HepG2 (cell line): Measurements from ENCODE around the gene VDAC1. TPM values are rescaled to one million over a fixed set of nuclear protein-coding genes. Genes with fewer than 3 reads are reported as not detected.

ENCODE experiments used
- ESRRA ChIP-seq: sonication (generic); formaldehyde crosslinking; IDR thresholded peaks from 2 replicates; pipeline ENCODE4 v1.5.1; 2020; ENCODE audit warnings: mild to moderate bottlenecking, low read depth, missing genetic modification reagents
- GLI4 ChIP-seq: sonication (generic); formaldehyde crosslinking; IDR thresholded peaks from 2 replicates; pipeline ENCODE4 v1.5.1; 2020; ENCODE audit warnings: missing genetic modification reagents, mild to moderate bottlenecking, moderate library complexity, borderline replicate concordance
- HIVEP1 ChIP-seq: sonication (generic); formaldehyde crosslinking; IDR thresholded peaks from 2 replicates; pipeline ENCODE4 v1.4.0; 2020; ENCODE audit warnings: mild to moderate bottlenecking, missing genetic modification reagents
- IRX3 ChIP-seq: sonication (generic); formaldehyde crosslinking; IDR thresholded peaks from 2 replicates; pipeline ENCODE4 v1.8.1; 2023; ENCODE audit warnings: mild to moderate bottlenecking, low read depth, missing genetic modification reagents, borderline replicate concordance
- KDM5B ChIP-seq: sonication (generic); formaldehyde crosslinking; IDR thresholded peaks from 2 replicates; pipeline ENCODE4 v1.4.0; 2020; ENCODE audit warnings: missing genetic modification reagents, mild to moderate bottlenecking, borderline replicate concordance
- MIER3 ChIP-seq: IDR thresholded peaks from 2 replicates; pipeline ENCODE4 v1.6.1; 2016; ENCODE audit warnings: missing compliant biosample characterization, borderline replicate concordance
- YEATS4 ChIP-seq: sonication (generic); formaldehyde crosslinking; IDR thresholded peaks from 2 replicates; pipeline ENCODE4 v1.4.0; 2020; ENCODE audit warnings: missing genetic modification reagents, borderline replicate concordance
- ZFP82 ChIP-seq: sonication (generic); formaldehyde crosslinking; IDR thresholded peaks from 2 replicates; pipeline ENCODE4 v1.5.1; 2020; ENCODE audit warnings: mild to moderate bottlenecking, missing genetic modification reagents, borderline replicate concordance
- ZNF225 ChIP-seq: sonication (generic); formaldehyde crosslinking; IDR thresholded peaks from 2 replicates; pipeline ENCODE4 v1.4.0; 2020; ENCODE audit warnings: mild to moderate bottlenecking, missing genetic modification reagents
- ZNF331 ChIP-seq: sonication (generic); formaldehyde crosslinking; IDR thresholded peaks from 2 replicates; pipeline ENCODE4 v1.4.0; 2020; ENCODE audit warnings: missing genetic modification reagents
- ZNF567 ChIP-seq: sonication (generic); formaldehyde crosslinking; IDR thresholded peaks from 2 replicates; pipeline ENCODE4 v1.8.1; 2023; ENCODE audit warnings: mild to moderate bottlenecking, missing genetic modification reagents, borderline replicate concordance
- ZNF761 ChIP-seq: sonication (generic); formaldehyde crosslinking; conservative IDR thresholded peaks from 2 replicates; pipeline ENCODE4 v1.4.0; 2020; ENCODE audit warnings: mild to moderate bottlenecking, missing genetic modification reagents
- ZNF772 ChIP-seq: sonication (generic); formaldehyde crosslinking; IDR thresholded peaks from 2 replicates; pipeline ENCODE4 v1.5.0; 2020; ENCODE audit warnings: mild to moderate bottlenecking, missing genetic modification reagents
- ZSCAN29 ChIP-seq: sonication (generic); formaldehyde crosslinking; conservative IDR thresholded peaks from 2 replicates; pipeline ENCODE4 v1.4.0; 2020; ENCODE audit warnings: mild to moderate bottlenecking, missing genetic modification reagents
- polyA plus RNA-seq, 8 experiments: library from polyadenylated mRNA; depleted of rRNA in 3 of 8; stranded (reverse) in 7 of 8; unstranded in 1 of 8; fragments of >200 nt; fragmentation: Illumina TruSeq in 4 of 8; extraction: Trizol in 4 of 8; gene quantifications; 2 replicates each; pipeline versions ENCODE4 v1.2.1 to v1.2.3, GENCODE V29; 2011 to 2016; ENCODE audit warnings: low read depth in 4 of 8, missing spikeins in 1 of 8, mixed read lengths in 1 of 8; ENCODE audit not compliant: insufficient read depth in 1 of 8
- total RNA-seq, 5 experiments: library from RNA; depleted of rRNA; stranded (reverse); fragments of >200 nt; fragmentation: Illumina TruSeq; extraction: Trizol; gene quantifications; 2 replicates each; pipeline ENCODE4 v1.2.3, GENCODE V29; 2016; ENCODE audit warnings: low read depth in 1 of 5
- TF ChIP-seq, protein P1 (sequence below): sonication (generic); formaldehyde crosslinking; IDR thresholded peaks from 2 replicates; pipeline ENCODE4 v1.4.0; 2020; ENCODE audit warnings: missing genetic modification reagents
- TF ChIP-seq, protein P2 (sequence below): sonication (generic); formaldehyde crosslinking; IDR thresholded peaks from 2 replicates; pipeline ENCODE4 v1.4.0; 2020; ENCODE audit warnings: missing genetic modification reagents; ENCODE audit errors: not compliant biosample characterization
- TF ChIP-seq, protein P3 (sequence below): sonication (generic); formaldehyde crosslinking; IDR thresholded peaks from 2 replicates; pipeline ENCODE4 v1.4.0; 2020; ENCODE audit warnings: missing genetic modification reagents
- TF ChIP-seq, protein P4 (sequence below): sonication (generic); formaldehyde crosslinking; IDR thresholded peaks from 2 replicates; pipeline ENCODE4 v1.5.1; 2020; ENCODE audit warnings: mild to moderate bottlenecking, moderate library complexity, missing genetic modification reagents
- TF ChIP-seq, protein P5 (sequence below): sonication (generic); formaldehyde crosslinking; IDR thresholded peaks from 2 replicates; pipeline ENCODE4 v1.5.0; 2020; ENCODE audit warnings: mild to moderate bottlenecking, missing genetic modification reagents, borderline replicate concordance

The VDAC1 gene
- total and polyA plus RNA-seq, 2 of the 13 experiments (the other 11 are each of a cell fraction or from before 2014, with no cell fraction given), result 112 to 380 TPM

DNA sequence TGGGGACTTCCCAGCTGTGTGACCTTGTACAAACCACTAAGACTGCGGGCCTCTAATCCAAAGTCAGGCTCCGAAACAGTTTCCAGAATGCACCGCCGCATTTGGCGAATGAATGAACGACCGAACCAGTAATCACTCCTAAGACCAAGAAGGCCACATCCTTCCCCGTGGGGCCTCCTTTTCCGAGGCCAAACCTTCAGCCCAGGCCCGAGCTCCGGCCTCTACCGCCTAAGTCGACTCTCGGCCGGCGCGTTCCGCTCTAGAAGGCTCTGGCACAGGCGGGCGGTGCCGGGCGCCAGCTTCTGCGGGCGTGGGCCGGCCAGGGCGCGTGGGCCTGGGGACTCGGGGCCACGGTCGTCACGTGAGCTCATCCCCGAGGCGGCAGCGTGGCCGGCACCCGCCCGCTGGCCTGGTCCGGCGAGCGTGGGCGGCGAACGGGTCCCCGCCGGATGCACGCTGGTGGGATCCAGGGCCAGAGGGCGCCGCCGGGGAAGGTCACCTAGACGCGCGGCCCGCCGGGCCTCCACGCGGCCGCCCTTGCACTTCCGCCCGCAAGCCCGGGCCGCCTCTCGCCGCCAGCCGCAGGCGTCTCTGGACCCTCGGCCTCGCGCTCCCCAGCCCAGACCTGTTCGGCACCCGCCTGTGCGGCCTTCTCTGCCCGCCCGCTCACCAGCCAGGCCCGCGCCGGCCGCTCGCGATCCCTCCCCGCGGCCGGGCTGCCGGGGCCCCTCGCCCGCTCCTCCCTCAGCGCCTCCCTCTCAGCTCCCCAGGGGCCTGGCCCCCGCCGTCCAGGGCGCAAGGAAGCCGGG lies 754 bp downstream of the VDAC1 start (continued):
- TF ChIP-seq, protein P1, sequence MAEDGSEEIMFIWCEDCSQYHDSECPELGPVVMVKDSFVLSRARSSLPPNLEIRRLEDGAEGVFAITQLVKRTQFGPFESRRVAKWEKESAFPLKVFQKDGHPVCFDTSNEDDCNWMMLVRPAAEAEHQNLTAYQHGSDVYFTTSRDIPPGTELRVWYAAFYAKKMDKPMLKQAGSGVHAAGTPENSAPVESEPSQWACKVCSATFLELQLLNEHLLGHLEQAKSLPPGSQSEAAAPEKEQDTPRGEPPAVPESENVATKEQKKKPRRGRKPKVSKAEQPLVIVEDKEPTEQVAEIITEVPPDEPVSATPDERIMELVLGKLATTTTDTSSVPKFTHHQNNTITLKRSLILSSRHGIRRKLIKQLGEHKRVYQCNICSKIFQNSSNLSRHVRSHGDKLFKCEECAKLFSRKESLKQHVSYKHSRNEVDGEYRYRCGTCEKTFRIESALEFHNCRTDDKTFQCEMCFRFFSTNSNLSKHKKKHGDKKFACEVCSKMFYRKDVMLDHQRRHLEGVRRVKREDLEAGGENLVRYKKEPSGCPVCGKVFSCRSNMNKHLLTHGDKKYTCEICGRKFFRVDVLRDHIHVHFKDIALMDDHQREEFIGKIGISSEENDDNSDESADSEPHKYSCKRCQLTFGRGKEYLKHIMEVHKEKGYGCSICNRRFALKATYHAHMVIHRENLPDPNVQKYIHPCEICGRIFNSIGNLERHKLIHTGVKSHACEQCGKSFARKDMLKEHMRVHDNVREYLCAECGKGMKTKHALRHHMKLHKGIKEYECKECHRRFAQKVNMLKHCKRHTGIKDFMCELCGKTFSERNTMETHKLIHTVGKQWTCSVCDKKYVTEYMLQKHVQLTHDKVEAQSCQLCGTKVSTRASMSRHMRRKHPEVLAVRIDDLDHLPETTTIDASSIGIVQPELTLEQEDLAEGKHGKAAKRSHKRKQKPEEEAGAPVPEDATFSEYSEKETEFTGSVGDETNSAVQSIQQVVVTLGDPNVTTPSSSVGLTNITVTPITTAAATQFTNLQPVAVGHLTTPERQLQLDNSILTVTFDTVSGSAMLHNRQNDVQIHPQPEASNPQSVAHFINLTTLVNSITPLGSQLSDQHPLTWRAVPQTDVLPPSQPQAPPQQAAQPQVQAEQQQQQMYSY (CRISPR knock-in tag), result peak; percentile 16; the same call in 1 of the 2 replicates
- TF ChIP-seq, protein P2, sequence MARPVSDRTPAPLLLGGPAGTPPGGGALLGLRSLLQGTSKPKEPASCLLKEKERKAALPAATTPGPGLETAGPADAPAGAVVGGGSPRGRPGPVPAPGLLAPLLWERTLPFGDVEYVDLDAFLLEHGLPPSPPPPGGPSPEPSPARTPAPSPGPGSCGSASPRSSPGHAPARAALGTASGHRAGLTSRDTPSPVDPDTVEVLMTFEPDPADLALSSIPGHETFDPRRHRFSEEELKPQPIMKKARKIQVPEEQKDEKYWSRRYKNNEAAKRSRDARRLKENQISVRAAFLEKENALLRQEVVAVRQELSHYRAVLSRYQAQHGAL, result peak; percentile 68
- TF ChIP-seq YEATS4 (CRISPR knock-in tag) (peak; percentile 29; the same call in 1 of the 2 replicates), ZNF331 (CRISPR knock-in tag) (no peak), KDM5B (CRISPR knock-in tag) (peak; percentile 10; the same call in 1 of the 2 replicates), ZSCAN29 (CRISPR knock-in tag) (no peak), HIVEP1 (no peak), ZNF772 (CRISPR knock-in tag) (no peak), ESRRA (CRISPR knock-in tag) (peak; percentile 5; the same call in 1 of the 2 replicates), MIER3 (CRISPR knock-in tag) (no peak), ZNF225 (CRISPR knock-in tag) (no peak), ZNF761 (CRISPR knock-in tag) (peak; percentile 20; the same call in 1 of the 2 replicates), GLI4 (CRISPR knock-in tag) (no peak), IRX3 (no peak), ZFP82 (no peak), ZNF567 (CRISPR knock-in tag) (no peak)
- TF ChIP-seq, protein P3, sequence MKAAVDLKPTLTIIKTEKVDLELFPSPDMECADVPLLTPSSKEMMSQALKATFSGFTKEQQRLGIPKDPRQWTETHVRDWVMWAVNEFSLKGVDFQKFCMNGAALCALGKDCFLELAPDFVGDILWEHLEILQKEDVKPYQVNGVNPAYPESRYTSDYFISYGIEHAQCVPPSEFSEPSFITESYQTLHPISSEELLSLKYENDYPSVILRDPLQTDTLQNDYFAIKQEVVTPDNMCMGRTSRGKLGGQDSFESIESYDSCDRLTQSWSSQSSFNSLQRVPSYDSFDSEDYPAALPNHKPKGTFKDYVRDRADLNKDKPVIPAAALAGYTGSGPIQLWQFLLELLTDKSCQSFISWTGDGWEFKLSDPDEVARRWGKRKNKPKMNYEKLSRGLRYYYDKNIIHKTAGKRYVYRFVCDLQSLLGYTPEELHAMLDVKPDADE (CRISPR knock-in tag), result no peak
- TF ChIP-seq, protein P4, sequence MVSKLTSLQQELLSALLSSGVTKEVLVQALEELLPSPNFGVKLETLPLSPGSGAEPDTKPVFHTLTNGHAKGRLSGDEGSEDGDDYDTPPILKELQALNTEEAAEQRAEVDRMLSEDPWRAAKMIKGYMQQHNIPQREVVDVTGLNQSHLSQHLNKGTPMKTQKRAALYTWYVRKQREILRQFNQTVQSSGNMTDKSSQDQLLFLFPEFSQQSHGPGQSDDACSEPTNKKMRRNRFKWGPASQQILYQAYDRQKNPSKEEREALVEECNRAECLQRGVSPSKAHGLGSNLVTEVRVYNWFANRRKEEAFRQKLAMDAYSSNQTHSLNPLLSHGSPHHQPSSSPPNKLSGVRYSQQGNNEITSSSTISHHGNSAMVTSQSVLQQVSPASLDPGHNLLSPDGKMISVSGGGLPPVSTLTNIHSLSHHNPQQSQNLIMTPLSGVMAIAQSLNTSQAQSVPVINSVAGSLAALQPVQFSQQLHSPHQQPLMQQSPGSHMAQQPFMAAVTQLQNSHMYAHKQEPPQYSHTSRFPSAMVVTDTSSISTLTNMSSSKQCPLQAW (CRISPR knock-in tag), result no peak
- TF ChIP-seq, protein P5, sequence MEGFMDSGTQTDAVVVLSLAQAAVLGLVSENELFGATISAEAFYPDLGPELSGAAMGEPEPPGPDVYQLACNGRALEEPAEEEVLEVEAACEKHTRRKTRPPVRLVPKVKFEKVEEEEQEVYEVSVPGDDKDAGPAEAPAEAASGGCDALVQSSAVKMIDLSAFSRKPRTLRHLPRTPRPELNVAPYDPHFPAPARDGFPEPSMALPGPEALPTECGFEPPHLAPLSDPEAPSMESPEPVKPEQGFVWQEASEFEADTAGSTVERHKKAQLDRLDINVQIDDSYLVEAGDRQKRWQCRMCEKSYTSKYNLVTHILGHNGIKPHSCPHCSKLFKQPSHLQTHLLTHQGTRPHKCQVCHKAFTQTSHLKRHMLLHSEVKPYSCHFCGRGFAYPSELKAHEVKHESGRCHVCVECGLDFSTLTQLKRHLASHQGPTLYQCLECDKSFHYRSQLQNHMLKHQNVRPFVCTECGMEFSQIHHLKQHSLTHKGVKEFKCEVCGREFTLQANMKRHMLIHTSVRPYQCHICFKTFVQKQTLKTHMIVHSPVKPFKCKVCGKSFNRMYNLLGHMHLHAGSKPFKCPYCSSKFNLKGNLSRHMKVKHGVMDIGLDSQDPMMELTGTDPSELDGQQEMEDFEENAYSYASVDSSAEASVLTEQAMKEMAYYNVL, result no peak
